Midbrain (tissue), 1 donor: ENCODE results near the gene RP9.

ENCODE experiments used
- DNase-seq: peaks from one replicate; lab custom pipeline; 2025; lab: John Stamatoyannopoulos, UW

The RP9 gene, protein sequence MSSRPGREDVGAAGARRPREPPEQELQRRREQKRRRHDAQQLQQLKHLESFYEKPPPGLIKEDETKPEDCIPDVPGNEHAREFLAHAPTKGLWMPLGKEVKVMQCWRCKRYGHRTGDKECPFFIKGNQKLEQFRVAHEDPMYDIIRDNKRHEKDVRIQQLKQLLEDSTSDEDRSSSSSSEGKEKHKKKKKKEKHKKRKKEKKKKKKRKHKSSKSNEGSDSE

DNA sequence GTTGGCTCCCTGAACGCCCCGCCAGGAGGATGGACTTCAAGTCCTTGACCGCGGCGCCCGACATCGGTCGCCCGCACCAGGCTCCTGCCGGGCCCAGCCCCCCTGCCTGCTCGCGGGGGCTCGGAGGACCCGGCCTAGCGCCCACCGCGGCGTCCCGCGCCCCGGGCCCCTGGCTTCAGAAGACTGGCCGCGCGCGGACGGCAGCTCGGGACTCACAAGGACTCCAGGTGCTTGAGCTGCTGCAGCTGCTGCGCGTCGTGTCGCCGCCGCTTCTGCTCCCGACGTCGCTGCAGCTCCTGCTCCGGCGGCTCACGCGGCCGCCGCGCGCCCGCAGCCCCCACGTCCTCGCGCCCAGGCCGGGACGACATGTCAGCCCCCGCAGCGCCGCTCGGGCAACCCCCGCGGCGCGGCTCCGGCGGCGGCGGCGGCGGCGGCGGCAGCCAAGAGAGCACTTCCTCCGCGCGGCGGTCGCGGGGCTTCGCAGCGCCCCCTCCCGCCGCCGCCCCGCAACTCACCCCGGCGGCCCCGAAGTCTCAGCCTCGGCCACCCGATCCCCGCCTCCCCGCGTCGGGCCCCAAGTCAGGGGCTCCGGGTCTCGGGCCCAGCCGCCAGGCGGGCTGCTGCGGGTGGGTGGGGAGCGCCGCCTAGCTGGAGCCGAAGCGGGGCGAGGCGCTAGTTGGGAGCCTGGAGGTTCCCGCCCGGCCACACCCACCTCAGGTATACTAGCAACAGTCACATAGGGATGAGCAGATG is at the start of gene RP9:
TSS of gene RP9 (minus strand) at position 400 of the 753 bp plus-strand sequence. CDS start at position 368, 32 bp downstream.
- peak; percentile 52 for DNase-seq

DNA sequence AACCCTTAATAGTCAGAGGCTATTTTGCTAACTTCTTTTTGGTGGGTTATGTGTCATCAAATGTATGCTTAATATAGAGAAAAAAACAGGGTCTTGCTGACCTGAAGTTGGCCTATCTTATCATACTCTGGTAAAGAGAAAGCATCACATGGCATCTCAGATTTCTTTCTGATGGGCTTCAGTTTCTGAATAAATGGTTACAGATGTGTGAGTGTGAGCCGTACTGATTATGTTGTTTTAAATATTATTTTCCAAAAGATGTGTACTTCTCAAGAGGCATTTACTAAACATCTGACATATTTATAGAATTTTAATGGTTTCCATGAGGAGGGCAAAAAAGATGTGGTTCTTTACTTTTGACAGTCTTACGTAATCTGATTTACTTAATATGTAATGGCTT is 48.6 kb upstream of the RP9 start:
- no peak for DNase-seq

DNA sequence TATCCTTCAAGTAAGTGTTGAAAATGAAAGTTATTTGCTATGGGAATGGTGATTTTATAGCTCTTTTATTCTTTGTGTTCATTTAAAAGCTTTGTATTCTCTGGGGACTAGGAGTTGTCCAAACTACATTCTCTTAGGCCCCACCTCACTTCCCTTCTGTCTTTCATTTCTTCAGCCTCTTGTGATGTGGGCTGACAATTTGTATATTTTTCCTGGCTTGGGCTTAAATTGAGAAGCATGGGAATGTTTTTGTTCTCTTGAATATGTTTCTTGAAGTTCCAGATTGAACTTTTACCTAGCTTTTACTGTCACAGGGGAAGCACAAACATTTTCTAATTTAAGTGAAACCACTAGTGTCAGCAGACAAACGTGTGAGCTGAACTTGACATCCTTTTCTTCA is 48.1 kb upstream of the RP9 start:
- no peak for DNase-seq

DNA sequence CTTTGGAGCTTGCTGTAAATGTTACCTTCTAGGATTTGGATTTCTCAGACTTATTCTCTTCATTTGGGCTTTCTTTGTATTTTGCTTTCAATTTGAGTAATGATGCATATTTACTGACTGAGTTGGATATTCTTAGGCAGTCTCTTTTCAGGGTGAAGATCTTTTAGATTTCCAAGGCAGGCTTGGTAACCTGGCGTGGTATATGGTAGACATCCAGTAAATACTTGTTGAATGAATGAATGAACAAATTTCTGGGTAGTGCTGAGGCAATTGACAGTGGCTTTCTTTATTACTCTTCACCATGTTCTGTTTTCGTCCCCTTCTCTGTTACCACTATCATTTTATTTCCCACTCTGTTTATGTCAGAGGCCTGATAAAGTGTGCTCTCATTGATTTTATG is 47.2 kb upstream of the RP9 start:
- no peak for DNase-seq

DNA sequence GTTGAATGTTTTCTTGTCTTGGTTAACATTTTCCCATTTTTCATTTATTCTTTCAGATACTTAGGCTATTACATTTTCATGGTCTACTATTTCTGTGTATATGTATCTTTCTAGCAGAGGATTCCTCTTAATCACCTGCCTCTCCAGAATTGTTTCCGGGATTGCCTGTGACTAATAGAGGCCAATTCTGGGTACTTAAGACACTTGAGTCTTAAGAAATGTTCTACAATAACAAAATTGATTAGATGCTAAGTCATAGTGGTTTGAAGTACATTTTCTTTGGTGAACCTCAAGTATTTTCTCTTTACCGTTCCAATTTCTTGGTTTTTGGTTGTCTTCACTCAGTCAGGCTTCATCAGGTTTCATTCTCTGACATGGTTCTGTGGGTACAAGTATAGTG is 46.6 kb upstream of the RP9 start:
- DNase-seq = no peak

DNA sequence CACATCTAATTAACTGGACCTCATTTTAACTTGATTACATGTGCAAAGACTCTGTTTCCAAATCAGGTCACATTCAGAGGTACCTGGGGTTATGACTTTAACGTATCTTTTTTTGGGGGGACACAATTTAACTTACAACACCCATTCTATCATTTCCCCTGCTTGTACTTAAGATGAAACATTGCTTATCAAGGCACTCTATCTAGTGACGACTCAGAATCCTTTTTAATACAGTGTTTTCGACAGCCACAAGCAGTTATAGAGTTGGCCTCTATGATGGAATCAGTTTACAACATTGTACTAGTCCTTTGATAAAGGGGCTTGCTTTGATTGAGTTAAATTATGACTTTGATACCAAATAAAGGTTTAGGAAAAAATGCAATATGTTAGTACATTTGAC is 42.9 kb upstream of the RP9 start:
- DNase-seq = no peak

DNA sequence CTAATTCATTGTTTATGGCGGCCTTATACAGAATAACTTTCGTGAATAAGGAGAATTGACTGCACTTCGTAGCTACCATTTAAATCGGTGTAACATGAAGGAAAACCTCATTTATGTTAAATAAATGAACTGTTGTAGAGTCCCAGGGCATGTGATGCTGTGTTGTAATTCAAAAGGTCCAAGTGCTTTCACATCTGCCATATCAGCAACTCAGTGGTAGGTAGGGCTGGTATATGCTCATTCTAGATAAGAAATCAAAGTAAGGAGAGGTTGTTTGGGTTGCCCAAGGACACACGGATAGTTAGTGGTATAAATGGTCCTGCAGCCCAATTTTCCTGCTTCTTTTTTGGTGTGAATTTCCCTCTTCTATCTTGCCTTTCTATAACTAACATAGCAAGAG is 36.0 kb upstream of the RP9 start:
- DNase-seq = no peak

DNA sequence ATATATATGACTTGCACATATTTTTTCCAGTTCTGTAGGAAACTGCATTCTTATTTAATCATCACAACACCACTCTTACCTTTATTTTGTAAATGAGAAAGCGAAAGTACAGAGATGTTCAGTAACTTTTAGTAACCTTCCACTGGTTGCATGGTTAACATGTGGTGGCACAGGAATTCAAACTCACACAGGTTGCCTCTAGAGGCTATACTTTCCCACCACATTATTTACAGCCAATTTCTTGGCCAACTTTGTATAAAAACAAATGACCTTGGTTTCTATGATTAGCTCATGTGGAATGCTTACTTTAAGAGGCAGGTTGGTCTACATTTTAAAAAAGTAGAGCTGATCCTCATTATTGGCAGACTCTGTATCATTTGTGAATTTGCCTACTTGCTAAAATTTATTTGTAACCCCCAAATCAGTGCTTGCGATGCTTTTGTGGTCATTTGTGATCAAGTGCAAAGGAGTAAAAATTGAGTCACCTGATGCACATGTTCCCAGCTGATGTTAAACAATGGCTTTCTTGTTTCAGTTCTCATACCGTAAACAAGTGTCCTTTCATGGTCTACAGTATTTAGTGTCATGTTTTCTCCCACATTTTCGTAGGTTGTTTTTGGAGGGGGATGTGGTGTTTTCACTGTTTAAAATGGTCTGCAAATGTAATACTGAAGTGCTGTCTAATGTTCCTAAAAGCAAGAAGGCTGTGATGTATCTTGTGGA is 35.0 kb upstream of the RP9 start:
- DNase-seq = no peak

DNA sequence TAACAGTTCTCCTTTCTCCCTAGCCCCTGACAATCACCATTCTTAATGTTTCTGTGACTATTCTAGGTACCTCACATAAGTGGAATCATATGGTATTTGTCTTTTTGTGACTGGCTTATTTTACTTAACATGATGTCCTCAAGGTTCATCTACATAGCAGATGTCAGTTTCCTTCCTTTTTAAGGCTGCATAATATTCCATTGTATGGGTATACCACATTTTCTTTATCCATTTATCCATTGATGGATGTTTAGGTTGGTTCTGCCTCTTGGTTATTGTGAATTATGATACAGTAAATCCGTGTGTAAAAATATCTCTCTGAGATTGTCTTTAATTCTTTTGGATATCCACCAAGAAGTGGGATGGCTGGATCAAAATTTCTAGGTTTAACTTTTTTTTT is 33.4 kb upstream of the RP9 start:
- DNase-seq = no peak

DNA sequence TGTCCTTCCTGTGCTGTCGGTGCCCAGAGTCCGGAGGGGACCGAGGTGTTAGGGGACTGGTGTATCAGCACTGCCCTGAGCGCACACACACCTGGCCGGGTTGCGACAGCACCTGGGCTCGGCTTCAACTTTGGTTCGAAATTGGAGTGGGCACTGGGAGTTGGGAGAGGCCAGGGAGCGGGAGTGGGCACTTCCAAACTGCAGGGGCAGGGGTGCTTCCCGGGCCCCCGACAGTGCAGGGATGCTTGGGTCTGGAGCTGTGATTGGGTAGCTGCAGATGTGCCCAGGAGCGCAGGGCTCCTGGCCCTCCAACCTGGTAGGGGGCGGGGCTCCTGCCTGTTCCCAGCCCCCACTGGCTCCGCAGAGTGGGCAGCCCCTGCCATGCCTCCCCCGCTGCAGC is 27.9 kb upstream of the RP9 start:
- no peak for DNase-seq

DNA sequence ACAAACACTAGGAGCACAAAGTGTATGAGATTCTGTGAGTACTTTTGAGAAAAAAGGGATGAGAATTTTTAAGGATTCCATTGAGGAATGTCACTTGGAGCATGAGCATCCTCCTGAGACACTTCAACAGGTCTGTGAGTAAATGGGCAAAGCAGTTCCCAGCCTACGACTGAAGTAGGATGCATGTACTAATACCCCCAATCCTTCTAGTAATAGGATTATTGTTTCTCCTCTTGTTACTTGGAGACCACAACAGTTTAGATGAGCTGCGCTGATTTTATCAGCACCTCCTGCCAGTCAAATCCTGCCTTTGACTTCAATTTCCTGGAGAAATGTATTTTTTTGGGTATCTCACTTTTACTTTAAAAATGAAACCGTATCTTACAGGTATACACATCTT is 21.0 kb upstream of the RP9 start:
- DNase-seq = no peak

DNA sequence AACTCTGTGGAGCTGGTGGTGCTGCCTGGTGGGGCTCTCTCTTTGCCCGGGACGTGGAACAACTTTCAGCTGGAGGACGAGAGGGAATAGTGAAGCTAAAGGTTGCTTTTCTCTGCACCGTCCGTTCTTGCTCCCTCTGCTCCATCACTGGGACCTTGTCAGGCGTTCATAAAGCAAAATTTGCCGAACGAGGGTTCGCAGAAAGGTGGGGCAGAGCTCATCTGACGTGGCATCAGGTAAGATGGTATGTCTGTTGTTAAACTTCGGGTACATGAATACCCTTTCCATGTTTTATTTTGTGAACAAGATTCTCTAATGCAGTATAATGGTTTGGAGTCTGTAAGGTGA is 20.6 kb upstream of the RP9 start:
- DNase-seq = peak; percentile 44

DNA sequence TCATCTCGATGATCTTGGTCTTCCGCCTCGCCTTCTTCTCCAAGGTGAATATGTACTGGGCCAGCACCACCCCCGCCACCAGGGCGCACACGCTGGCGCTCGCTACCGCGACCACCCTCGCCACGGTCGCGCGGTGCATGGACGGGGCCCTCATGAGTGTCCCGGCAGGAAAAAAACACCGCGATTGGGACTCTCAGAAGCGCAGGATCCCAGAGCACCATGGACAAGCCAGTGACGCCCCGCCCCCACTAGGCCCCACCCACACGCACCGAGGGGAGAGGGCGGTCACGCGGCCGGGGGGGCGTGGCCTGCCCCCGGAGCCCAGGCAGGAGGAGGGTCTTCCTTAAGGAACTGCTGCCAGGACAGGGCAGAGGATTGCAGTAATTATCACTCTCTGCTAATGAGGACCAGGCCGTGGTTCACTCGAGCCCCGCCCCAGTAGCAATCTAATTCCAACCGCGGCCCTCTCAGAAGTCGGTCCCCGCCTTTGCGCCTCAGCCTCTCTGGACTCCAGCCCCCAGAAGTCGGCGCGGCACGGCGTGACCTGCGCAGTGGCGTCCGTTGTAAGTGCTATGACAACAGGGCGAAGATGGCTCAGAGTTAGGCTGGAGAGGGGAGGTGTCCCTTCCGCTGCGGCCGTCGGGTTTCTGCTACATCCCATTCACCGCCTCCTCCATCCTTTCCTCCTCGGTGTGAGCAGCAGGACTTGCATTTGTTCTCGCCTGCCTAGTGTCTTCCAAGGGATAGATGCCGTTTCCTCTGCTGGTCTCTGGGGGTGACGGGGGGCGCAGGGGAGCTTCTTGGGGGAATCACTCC is 20.0 kb upstream of the RP9 start, which contains the start of gene BBS9:
TSS of gene BBS9 (plus strand) at position 575 of the 816 bp plus-strand sequence. CDS start 16,689 bp downstream, outside the sequence.
- peak; percentile 96 for DNase-seq

DNA sequence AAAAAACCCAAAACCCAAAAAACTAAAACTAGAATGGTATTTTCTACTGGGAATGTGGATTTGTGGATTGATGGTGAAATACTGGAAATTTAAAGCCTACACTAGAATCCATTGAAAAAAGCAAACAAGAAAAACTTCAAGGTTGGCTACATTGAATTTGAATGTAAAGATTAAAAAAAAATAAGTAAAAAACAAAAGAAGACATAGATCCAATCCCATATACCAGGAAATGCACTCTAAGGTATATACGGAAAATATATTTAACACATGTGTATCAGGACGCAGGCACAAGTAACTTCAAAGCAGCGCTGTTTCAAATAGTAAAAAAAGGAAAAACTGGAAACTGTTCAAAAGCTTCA is 19.4 kb upstream of the RP9 start:
- DNase-seq = no peak

DNA sequence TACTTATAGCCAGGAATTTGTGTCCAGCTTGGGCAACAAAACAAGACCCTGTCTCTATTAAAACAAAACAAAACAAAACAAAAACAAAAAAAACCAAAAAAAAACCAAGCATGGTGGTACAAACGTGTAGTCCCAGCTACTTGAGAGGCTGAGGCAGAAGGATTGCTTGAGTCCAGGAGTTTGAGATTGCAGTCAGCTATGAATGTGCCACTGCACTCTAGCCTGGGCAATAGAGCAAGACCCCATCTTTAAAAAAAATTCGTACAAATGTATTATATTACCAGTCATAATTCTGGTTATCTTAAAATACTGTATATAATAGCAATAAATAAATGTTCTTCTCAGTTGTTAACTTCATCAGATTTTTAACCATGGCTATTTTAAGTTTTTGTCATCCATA is 17.9 kb upstream of the RP9 start:
- DNase-seq = no peak

DNA sequence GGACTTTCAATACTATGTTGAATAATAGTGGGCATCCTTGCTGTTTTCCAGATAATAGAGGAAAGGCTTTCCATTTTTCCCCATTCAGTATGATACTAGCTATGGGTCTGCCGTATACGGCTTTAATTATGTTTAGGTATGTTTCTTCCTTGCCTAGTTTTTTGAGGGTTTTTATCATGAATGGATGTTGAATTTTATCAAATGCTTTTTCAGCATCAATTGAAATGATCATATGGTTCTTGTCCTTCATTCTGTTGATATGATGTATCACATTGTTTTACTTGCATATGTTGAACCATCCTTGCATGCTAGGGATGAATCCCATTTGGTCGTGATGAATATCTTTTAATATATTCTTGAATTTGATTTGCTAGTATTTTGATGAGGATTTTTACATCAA is 9.2 kb upstream of the RP9 start:
- no peak for DNase-seq

DNA sequence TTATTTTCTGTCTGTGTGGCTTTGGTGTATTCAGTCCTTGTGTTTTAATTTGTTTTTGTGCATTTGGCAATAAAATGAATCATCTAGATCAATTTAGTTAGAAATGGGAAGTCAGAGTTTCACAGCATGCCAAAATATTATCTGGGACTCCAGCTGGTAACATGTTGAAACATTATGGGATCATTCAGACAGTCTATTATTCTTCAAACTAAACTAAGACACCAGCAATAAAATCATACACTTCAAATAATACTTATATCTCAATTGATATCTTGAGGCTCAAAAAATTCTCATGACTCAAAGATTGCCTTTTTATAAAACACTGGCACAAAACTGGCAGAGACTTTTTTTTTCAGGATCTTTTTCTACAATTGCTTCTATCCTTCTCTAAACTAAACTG is 5.8 kb upstream of the RP9 start:
- DNase-seq = no peak

DNA sequence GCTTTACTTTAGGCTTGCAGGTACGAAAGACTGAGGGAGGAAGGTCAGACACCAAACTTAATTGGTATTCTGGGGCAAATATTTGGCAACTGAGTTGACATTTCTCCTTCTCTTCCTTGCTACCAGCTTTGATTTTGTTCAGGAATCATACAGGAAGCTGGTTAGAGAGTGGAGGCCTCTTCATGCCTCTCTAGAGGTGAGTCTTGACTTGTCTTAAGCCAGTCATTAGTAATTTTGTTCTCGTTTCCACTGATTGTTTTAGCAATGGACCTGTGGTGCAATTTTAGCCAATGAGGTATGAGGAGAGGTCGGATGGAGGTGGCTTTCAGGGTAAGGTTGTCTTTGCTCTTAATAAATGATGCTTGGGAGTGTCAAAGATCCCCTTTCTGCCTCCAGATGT is 2.4 kb upstream of the RP9 start:
- DNase-seq = no peak

DNA sequence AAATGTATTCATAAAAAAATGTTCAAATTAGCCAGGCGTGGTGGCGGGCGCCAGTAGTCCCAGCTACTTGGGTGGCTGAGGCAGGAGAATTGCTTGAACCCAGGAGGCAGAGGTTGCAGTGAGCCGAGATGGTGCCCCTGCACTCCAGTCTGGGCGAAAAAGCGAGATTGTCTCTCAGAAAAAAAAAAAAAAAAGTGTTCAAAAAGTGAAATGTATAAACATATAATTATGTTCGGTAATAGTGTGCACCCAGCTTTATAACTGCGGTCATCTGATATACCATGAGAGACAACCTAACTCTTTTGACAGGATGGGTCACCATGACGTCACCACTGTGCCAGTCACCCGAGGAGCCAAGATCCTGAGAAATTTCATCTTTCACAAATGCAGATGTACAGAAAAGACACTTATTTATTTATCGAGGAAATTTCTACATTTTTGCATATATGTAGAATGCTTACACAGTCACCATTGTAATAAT is 594 bp upstream of the RP9 start:
- no peak for DNase-seq

DNA sequence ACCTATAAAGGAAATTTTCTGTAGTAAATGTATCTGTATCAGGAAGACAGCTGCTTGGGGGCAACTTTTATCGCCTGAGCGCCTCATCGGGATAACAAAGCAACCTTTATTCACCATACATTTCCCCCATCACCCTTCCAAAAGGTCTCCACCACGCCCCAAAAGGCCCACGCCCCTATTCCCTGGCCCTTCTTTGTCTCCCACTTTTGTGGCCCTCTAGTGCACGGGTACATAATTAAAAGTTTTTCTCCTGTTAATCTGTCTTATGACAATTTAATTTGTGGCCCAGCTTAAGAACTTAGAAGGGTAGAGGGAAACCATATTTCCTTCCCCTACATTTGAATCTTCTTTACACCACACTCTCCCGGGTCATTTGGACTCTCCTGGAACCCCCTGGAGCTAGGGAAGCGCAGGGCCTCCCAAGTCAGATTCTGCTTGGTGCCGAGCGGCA is 625 bp downstream of the RP9 start:
- no peak for DNase-seq

DNA sequence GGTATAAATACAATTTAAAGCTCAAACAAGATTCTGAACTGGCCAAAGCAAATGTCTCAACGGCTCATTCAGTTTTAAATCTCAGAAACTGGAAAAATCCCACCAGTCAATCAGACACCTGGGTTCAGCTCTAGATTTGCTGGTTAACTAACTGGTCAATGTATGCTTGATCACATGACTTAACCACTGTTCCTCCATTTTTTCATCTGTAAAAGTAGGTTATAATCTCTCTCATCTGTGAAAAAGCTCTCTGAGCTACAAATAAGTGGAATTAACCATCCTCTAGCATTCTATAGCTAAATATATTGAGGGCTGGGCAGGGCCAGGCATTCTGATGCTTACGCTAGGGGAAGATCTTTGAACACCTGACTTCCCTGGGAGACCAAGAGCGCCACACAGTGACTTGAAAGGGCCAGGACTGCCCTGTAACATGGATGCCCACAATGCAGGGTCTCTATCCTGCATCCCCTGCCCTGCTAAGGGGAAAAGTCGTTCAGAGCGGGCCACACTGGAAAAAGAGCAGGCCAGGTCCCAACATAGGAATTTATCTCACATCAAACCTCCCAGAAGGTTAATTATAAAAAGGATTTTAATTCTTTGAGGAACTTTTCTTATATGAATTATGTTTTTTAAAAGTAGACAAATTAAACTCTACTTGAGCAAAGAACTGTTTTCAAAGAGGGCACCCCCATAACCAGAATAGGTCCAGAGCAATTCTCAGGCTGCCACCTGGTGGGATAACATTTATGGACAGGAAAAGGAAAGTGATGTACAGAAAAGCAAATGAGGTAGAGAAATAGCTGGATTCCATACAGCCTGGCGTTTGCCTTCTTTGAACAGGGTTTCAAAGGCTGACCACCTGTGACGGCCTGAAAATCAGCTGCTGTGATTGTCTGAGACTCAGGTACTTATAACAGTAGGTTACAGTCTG is 1.8 kb downstream of the RP9 start:
- peak; percentile 38 for DNase-seq
